SK-N-SH (cell line): Measurements from ENCODE around the gene TAF5. TPM values are rescaled to one million over a fixed set of nuclear protein-coding genes. Genes with fewer than 3 reads are reported as not detected.
A peak's percentile ranks its signal among the peaks of the same experiment; 100 is the strongest.

Source experiments
- FOSL2 ChIP-seq: IDR thresholded peaks from 2 replicates; pipeline ENCODE4 v1.4.0; 2012; ENCODE audit warnings: low read depth, mild to moderate bottlenecking, moderate library complexity, borderline replicate concordance
- FOXJ3 ChIP-seq: sonication (generic); formaldehyde crosslinking; IDR thresholded peaks from 2 replicates; pipeline ENCODE4 v1.5.1; 2020; ENCODE audit warnings: mild to moderate bottlenecking, missing genetic modification reagents
- GABPA ChIP-seq: IDR thresholded peaks from 2 replicates; pipeline ENCODE4 v1.4.0; 2012; ENCODE audit warnings: low read depth, mild to moderate bottlenecking
- NFIC ChIP-seq: IDR thresholded peaks from 2 replicates; pipeline ENCODE4 v1.4.0; 2012; ENCODE audit warnings: borderline replicate concordance
- NRF1 ChIP-seq: IDR thresholded peaks from 2 replicates; pipeline ENCODE4 v1.6.1; 2012; ENCODE audit warnings: low read depth, mild to moderate bottlenecking, low read length
- RCOR1 ChIP-seq: fragments of 150-350 bp; IDR thresholded peaks from 2 replicates; pipeline ENCODE4 v1.6.1; 2017; ENCODE audit warnings: antibody characterized with exemption, low read length
- RXRA ChIP-seq: IDR thresholded peaks from 2 replicates; pipeline ENCODE4 v1.4.0; 2012; ENCODE audit warnings: low read depth, mild to moderate bottlenecking, borderline replicate concordance
- SIN3A ChIP-seq: IDR thresholded peaks from 2 replicates; pipeline ENCODE4 v1.6.1; 2012; ENCODE audit warnings: low read depth, mild to moderate bottlenecking, low read length, moderate library complexity, borderline replicate concordance
- SMC3 ChIP-seq: IDR thresholded peaks from 2 replicates; pipeline ENCODE4 v1.6.1; 2012; ENCODE audit warnings: low read depth, low read length, improper control_type of control experiment
- TCF12 ChIP-seq: IDR thresholded peaks from 2 replicates; pipeline ENCODE4 v1.4.0; 2012
- polyA plus RNA-seq, 3 experiments: library from polyadenylated mRNA; depleted of rRNA; stranded (reverse); fragments of >200 nt; gene quantifications; 2 replicates each; pipeline ENCODE4 v1.2.3, GENCODE V29; 2012
- TF ChIP-seq, protein P1 (sequence below): fragments of 200-600 bp; sonication (generic); IDR thresholded peaks from 2 replicates; pipeline ENCODE4 v1.6.1; 2017; ENCODE audit warnings: antibody characterized with exemption, mild to moderate bottlenecking, moderate library complexity
- TF ChIP-seq, protein P2 (sequence below): IDR thresholded peaks from 2 replicates; pipeline ENCODE4 v1.4.0; 2012; ENCODE audit warnings: low read depth, borderline replicate concordance
- TF ChIP-seq, protein P3 (sequence below): IDR thresholded peaks from 2 replicates; pipeline ENCODE4 v1.6.1; 2012; ENCODE audit warnings: mild to moderate bottlenecking, low read depth, low read length, moderate library complexity
- TF ChIP-seq, protein P4 (sequence below): fragments of 150-350 bp; IDR thresholded peaks from 2 replicates; pipeline ENCODE4 v1.6.1; 2017; ENCODE audit warnings: antibody characterized with exemption, low read length, low read depth, borderline replicate concordance

The TAF5 gene
- polyA plus RNA-seq, 1 of the 3 experiments (the other 2 are of a cell fraction): 1.3 TPM

DNA sequence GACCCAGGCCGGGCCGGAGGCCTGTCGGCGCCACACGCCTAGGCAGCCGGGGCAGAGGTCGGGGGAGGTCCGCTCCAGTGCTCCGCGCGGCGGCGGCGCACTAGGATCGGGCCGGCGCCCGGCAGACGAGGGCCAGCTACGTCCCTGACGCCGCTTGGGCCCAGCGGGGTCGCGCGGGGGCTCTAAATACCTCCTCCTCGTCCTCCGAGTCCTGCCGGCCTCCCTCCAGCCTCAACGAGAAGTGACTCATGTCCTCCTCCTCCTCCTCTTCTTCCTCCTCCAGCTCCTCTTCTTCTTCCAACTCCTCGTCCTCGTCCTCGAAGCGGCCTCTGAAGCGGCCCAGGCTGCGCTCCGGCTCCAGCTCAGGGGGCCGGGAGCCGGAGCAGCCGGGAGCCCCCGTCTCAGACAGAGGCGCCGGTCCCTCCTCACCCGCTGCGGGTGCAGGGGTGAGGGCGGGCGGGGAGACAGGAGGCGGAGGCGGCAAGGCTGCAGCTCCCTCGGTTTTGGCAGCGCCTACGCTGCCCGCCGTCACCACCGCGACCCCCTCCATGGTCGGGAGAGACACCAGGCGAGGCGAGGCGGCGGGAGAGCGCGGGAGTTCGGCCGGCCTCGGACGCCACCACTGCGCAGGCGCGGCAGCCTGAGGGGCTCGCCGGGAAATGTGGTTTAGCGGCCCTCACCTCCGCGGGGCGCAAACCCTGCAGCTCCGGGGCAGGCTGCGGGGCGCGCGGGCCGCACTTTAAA lies 17.1 kb upstream of the TAF5 start, which contains the start of gene PCGF6 (continued):
- TF ChIP-seq, protein P1, sequence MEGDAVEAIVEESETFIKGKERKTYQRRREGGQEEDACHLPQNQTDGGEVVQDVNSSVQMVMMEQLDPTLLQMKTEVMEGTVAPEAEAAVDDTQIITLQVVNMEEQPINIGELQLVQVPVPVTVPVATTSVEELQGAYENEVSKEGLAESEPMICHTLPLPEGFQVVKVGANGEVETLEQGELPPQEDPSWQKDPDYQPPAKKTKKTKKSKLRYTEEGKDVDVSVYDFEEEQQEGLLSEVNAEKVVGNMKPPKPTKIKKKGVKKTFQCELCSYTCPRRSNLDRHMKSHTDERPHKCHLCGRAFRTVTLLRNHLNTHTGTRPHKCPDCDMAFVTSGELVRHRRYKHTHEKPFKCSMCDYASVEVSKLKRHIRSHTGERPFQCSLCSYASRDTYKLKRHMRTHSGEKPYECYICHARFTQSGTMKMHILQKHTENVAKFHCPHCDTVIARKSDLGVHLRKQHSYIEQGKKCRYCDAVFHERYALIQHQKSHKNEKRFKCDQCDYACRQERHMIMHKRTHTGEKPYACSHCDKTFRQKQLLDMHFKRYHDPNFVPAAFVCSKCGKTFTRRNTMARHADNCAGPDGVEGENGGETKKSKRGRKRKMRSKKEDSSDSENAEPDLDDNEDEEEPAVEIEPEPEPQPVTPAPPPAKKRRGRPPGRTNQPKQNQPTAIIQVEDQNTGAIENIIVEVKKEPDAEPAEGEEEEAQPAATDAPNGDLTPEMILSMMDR: 0 out of 2 replicates have a peak, but pooled peaks have one; percentile 16
- TF ChIP-seq, protein P2, sequence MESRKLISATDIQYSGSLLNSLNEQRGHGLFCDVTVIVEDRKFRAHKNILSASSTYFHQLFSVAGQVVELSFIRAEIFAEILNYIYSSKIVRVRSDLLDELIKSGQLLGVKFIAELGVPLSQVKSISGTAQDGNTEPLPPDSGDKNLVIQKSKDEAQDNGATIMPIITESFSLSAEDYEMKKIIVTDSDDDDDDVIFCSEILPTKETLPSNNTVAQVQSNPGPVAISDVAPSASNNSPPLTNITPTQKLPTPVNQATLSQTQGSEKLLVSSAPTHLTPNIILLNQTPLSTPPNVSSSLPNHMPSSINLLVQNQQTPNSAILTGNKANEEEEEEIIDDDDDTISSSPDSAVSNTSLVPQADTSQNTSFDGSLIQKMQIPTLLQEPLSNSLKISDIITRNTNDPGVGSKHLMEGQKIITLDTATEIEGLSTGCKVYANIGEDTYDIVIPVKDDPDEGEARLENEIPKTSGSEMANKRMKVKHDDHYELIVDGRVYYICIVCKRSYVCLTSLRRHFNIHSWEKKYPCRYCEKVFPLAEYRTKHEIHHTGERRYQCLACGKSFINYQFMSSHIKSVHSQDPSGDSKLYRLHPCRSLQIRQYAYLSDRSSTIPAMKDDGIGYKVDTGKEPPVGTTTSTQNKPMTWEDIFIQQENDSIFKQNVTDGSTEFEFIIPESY: peak; percentile 71; the same call in 1 of the 2 replicates
- no peak for TF ChIP-seq FOXJ3 (CRISPR knock-in tag)
- TF ChIP-seq, protein P3, sequence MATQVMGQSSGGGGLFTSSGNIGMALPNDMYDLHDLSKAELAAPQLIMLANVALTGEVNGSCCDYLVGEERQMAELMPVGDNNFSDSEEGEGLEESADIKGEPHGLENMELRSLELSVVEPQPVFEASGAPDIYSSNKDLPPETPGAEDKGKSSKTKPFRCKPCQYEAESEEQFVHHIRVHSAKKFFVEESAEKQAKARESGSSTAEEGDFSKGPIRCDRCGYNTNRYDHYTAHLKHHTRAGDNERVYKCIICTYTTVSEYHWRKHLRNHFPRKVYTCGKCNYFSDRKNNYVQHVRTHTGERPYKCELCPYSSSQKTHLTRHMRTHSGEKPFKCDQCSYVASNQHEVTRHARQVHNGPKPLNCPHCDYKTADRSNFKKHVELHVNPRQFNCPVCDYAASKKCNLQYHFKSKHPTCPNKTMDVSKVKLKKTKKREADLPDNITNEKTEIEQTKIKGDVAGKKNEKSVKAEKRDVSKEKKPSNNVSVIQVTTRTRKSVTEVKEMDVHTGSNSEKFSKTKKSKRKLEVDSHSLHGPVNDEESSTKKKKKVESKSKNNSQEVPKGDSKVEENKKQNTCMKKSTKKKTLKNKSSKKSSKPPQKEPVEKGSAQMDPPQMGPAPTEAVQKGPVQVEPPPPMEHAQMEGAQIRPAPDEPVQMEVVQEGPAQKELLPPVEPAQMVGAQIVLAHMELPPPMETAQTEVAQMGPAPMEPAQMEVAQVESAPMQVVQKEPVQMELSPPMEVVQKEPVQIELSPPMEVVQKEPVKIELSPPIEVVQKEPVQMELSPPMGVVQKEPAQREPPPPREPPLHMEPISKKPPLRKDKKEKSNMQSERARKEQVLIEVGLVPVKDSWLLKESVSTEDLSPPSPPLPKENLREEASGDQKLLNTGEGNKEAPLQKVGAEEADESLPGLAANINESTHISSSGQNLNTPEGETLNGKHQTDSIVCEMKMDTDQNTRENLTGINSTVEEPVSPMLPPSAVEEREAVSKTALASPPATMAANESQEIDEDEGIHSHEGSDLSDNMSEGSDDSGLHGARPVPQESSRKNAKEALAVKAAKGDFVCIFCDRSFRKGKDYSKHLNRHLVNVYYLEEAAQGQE: no peak
- TF ChIP-seq TCF12: no peak
- peak; percentile 70; the same call in 1 of the 2 replicates for TF ChIP-seq SIN3A
- TF ChIP-seq NRF1: peak; percentile 85
- no peak for TF ChIP-seq FOSL2
- TF ChIP-seq RCOR1: no peak
- TF ChIP-seq GABPA: no peak
- no peak for TF ChIP-seq RXRA
- TF ChIP-seq, protein P4, sequence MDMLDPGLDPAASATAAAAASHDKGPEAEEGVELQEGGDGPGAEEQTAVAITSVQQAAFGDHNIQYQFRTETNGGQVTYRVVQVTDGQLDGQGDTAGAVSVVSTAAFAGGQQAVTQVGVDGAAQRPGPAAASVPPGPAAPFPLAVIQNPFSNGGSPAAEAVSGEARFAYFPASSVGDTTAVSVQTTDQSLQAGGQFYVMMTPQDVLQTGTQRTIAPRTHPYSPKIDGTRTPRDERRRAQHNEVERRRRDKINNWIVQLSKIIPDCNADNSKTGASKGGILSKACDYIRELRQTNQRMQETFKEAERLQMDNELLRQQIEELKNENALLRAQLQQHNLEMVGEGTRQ: no peak
- no peak for TF ChIP-seq NFIC
- TF ChIP-seq SMC3: no peak
